Parathyroid adenoma (tissue), 2 donors: ENCODE data around the gene KLF13.
"Not testable (repeated sequence)": the region's sequence is repeated elsewhere in the genome, so short reads cannot be mapped to it uniquely, and the experiment has no call there.

ENCODE experiments used
- H2AFZ ChIP-seq: fragments of 300-600 bp; sonication (generic); one replicate; pipeline ENCODE4 v1.7.0; 2017; ENCODE audit warnings: antibody characterized with exemption, mild to moderate bottlenecking
- H3K27ac ChIP-seq: fragments of 300-600 bp; sonication (generic); one replicate; pipeline ENCODE4 v1.7.0; 2017
- H3K27me3 ChIP-seq: fragments of 300-600 bp; sonication (generic); one replicate; pipeline ENCODE4 v1.7.0; 2017; ENCODE audit warnings: low read length; ENCODE audit not compliant: control insufficient read depth, insufficient read depth
- H3K36me3 ChIP-seq: fragments of 300-600 bp; sonication (generic); one replicate; pipeline ENCODE4 v1.7.0; 2017; ENCODE audit warnings: low read length; ENCODE audit not compliant: control insufficient read depth, insufficient read depth
- H3K4me1 ChIP-seq: fragments of 300-600 bp; sonication (generic); one replicate; pipeline ENCODE4 v1.7.0; 2017; ENCODE audit warnings: control low read depth
- H3K4me2 ChIP-seq: fragments of 300-600 bp; sonication (generic); one replicate; pipeline ENCODE4 v1.7.0; 2017; ENCODE audit warnings: low read length
- H3K4me3 ChIP-seq: fragments of 300-600 bp; sonication (generic); one replicate; pipeline ENCODE4 v1.7.0; 2017; ENCODE audit warnings: low read depth, low read length
- H3K79me2 ChIP-seq: fragments of 300-600 bp; sonication (generic); one replicate; pipeline ENCODE4 v1.7.0; 2017; ENCODE audit warnings: control low read depth
- H3K9ac ChIP-seq: fragments of 300-600 bp; sonication (generic); one replicate; pipeline ENCODE4 v1.7.0; 2017; ENCODE audit warnings: mild to moderate bottlenecking
- H3K9me3 ChIP-seq: fragments of 300-600 bp; sonication (generic); one replicate; pipeline ENCODE4 v1.7.0; 2017; ENCODE audit warnings: low read length; ENCODE audit not compliant: control insufficient read depth
- CTCF ChIP-seq: fragments of 300-600 bp; sonication (generic); IDR thresholded peaks from one replicate; pipeline ENCODE4 v1.7.0; 2017; ENCODE audit warnings: antibody characterized with exemption, mild to moderate bottlenecking
- donor health status: primary hyperparathyroidism.

The KLF13 gene

DNA sequence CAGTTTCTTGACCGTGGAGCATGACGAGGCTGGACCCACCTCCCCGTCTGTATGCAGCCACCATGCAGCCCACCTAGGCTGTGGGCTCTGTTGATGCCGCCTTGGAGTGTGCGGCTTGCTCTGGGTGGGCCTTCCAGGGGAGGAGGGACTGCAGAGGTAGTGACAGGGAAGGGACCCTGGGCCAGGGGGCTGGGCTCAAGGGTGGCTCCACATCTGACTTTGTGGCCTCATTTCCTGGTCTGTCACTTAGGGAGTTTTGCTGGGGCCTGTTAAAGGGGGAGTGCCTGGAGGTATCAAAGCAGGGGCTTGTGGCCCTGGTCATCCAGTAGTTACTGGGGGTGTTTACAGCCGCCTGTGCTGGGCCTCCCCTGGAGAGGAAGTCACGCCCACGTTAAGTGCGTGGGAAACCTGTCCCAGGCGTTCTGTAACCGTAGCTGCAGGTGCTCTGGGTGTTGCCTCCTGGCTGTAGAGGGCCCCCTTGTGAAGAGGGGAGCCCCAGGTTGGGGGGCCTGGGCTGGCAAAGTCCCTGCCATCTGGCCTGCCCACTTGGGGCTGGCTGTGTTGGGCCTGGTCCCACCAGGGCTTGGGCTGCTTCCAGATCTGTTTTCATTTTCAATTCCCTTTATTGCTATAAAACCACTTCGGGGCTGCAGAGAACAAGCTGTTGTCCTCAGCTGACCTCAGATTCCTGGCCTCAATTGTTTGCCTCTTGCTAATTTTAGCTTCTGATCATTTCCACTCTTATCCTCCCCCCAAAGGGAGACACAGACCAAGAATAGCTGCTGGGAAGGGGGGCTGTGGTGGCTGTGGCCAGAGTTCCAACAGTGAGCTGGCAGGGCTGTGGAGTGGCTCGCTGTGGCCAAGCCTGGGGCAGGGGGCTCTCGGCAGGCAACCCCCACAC, 26.5 kb downstream of the KLF13 start:
- H3K36me3 ChIP-seq: no peaks in the 10 kb centered on the region
- H3K4me2 ChIP-seq: peak overlapping the region; percentile 33
- peaks cover 61% of the 10 kb centered on the region for H3K79me2 ChIP-seq
- H3K27me3 ChIP-seq: no peaks in the 10 kb centered on the region
- H3K27ac ChIP-seq: peak overlapping the region; percentile 88
- no peak for TF ChIP-seq CTCF
- H3K9me3 ChIP-seq: no peaks in the 10 kb centered on the region
- no peak overlapping the region for H3K9ac ChIP-seq
- peaks cover 34% of the 10 kb centered on the region for H3K4me1 ChIP-seq
- H3K4me3 ChIP-seq: no peak overlapping the region
- H2AFZ ChIP-seq: no peak overlapping the region

DNA sequence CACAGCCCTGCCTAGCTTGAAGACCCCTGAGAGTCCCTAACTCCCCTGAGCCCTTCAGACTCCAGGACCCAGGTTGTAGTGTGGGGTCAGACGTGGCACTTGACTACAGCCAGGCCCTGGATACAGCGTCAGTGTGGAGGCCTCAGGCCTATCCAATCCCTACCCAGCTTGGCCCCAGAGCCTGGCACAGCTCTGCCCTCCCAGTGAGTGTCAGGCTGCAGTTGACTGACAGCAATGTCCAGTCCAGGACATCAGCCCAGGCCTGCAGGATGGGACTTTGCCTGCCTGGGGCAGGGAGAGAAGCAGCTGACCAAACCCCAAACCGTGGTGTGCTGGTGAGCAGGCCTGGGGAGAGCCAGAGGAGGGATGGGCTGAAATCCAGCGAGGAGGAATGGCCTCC, 27.3 kb downstream of the KLF13 start:
- no peaks in the 10 kb centered on the region for H3K9me3 ChIP-seq
- H3K4me2 ChIP-seq: peak overlapping the region; percentile 11
- H3K27ac ChIP-seq: peak overlapping the region; percentile 88
- no peak overlapping the region for H3K9ac ChIP-seq
- peaks cover 60% of the 10 kb centered on the region for H3K79me2 ChIP-seq
- no peaks in the 10 kb centered on the region for H3K36me3 ChIP-seq
- no peak overlapping the region for H2AFZ ChIP-seq
- no peak overlapping the region for H3K4me3 ChIP-seq
- TF ChIP-seq CTCF: no peak
- no peaks in the 10 kb centered on the region for H3K27me3 ChIP-seq
- peaks cover 34% of the 10 kb centered on the region for H3K4me1 ChIP-seq

- Histone ChIP-seq H3K79me2 (peaks cover 61% of the 10 kb centered on the region), H3K4me1 (peaks cover 34% of the 10 kb centered on the region)
- not testable (repeated sequence) for H3K9me3 ChIP-seq, H3K36me3 ChIP-seq, H2AFZ ChIP-seq, H3K4me3 ChIP-seq, H3K9ac ChIP-seq, H3K27ac ChIP-seq, H3K27me3 ChIP-seq, H3K4me2 ChIP-seq
Observed at GRCh38 chr15:31356097-31356496, 29.5 kb downstream of the KLF13 start.

DNA sequence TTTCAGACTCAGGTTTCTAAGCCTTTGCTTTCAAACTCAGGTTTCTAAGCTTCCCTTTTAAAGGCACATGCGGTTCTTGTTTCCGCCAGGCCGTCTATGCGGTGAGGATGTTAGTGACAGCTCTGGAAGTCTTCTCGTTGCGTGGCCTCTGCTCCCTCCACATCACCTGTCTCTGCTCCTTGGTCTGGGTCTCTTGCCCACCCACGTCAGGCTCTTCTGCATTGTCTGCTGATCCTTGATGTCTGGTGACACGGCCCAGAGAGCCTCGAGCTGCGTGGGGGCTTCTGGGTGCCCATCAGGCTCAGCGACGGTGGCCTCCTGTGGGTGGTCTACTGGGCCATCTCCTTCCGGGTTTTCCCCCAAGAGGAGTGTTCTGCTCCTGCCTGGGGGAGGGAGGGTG, 30.5 kb downstream of the KLF13 start:
- Histone ChIP-seq H3K27me3 (no peaks in the 10 kb centered on the region), H2AFZ (no peak overlapping the region), H3K4me3 (no peak overlapping the region), H3K9ac (no peak overlapping the region), H3K27ac (no peak overlapping the region), H3K4me2 (no peak overlapping the region), H3K4me1 (peaks cover 32% of the 10 kb centered on the region), H3K9me3 (no peaks in the 10 kb centered on the region), H3K79me2 (peaks cover 64% of the 10 kb centered on the region), H3K36me3 (no peaks in the 10 kb centered on the region)
- TF ChIP-seq CTCF: no peak

DNA sequence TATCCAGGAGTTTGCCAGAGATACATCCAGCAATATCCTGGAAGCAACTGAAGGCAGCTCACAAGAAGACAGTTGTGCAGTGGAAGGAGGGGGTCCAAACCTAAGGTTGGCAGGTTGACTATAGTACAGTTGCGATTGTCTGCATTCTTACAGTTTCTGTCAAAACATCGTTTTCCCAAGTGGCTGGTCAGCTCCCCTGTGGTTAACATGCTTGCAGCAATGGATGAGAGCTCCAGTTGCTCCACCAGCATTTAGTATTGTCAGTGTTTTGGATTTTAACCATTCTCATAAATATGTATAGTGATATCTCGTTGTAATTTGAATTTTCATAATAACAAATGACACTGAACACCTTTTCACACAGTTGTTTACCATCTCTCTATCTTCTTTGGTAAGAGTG, 31.5 kb downstream of the KLF13 start:
- Histone ChIP-seq H3K9ac (no peak overlapping the region), H3K27me3 (no peaks in the 10 kb centered on the region), H3K4me1 (peaks cover 24% of the 10 kb centered on the region), H3K9me3 (no peaks in the 10 kb centered on the region), H3K27ac (no peak overlapping the region), H3K4me2 (no peak overlapping the region), H3K79me2 (peaks cover 66% of the 10 kb centered on the region), H3K4me3 (no peak overlapping the region), H3K36me3 (no peaks in the 10 kb centered on the region), H2AFZ (no peak overlapping the region)
- TF ChIP-seq CTCF: no peak
